HCT116 (cell line): Measurements from ENCODE around the gene ARHGEF17. TPM values are rescaled to one million over a fixed set of nuclear protein-coding genes. Genes with fewer than 3 reads are reported as not detected.

Experiments used
- ATAC-seq: fragments of 200-7000 bp; cut with Tn5 transposase; 2 replicates; pipeline ENCODE4 v1.9.1; 2020; ENCODE audit warnings: mild to moderate bottlenecking, moderate library complexity
- BruUV-seq: library from RNA; stranded (reverse); fragments of 400-500 nt; replicated peaks from 2 replicates; lab custom pipeline; 2021; lab: Mats Ljungman, UMichigan
- CTCF ChIA-PET: fragments of 300-600 bp; sonication (Branson Sonifier 250); formaldehyde crosslinking; loops from one replicate; lab custom pipeline; 2021; ENCODE audit warnings: antibody characterized with exemption; lab: Charles Lee
- POLR2A ChIA-PET: fragments of 300-600, 350-600 bp; sonication (Branson Sonifier 250); formaldehyde crosslinking; loops from one replicate; lab custom pipeline; 2021; ENCODE audit warnings: antibody characterized with exemption; lab: Charles Lee
- RAD21 ChIA-PET, 2 experiments: fragments of 300-600 bp; sonication (Branson Sonifier 250); formaldehyde crosslinking; loops; one replicate each; lab custom pipeline; 2023; ENCODE audit warnings: low total read pairs in 2 of 2; ENCODE audit not compliant: uncharacterized antibody in 2 of 2, unreplicated experiment in 2 of 2, low non-redundant PET in 1 of 2; lab: Charles Lee
- DNase-seq: peaks from one replicate; pipeline ENCODE4 v3.0.0-alpha.2; 2010; ENCODE audit warnings: low read depth, low spot score
- H2AFZ ChIP-seq: fragments of 200-600 bp; shearing (Covaris generic), sonication (generic); 2 replicates; pipeline ENCODE4 v1.6.1; 2017; ENCODE audit warnings: low read depth, mixed run types, mixed read lengths, antibody characterized with exemption, low read length; ENCODE audit not compliant: poor library complexity, severe bottlenecking
- H3K27ac ChIP-seq: 2 replicates; pipeline ENCODE4 v1.5.1; 2012; ENCODE audit warnings: low read depth, low read length
- H3K27me3 ChIP-seq: fragments of 200-600 bp; sonication (generic); 2 replicates; pipeline ENCODE4 v1.6.1; 2016; ENCODE audit warnings: mixed run types, low read length, mixed read lengths; ENCODE audit not compliant: insufficient read depth
- H3K36me3 ChIP-seq, 2 experiments: fragments of 200-500 bp in 1 of 2; fragments of 200-600 bp in 1 of 2; sonication (Bioruptor generic) in 1 of 2; sonication (generic) in 1 of 2; 2 replicates each; pipeline versions ENCODE4 v1.5.1 to v1.6.1; 2014 to 2016; ENCODE audit warnings: low read length in 2 of 2, inconsistent platforms in 1 of 2, mixed read lengths in 1 of 2, mixed run types in 1 of 2; ENCODE audit not compliant: insufficient read depth in 2 of 2, control insufficient read depth in 1 of 2
- H3K4me1 ChIP-seq, 2 experiments: fragments of 200-600 bp in 1 of 2; sonication (generic) in 1 of 2; 2 replicates each; pipeline versions ENCODE4 v1.5.1 to v1.6.1; 2012 to 2017; ENCODE audit warnings: low read length in 2 of 2, inconsistent platforms in 1 of 2, mild to moderate bottlenecking in 1 of 2, mixed read lengths in 1 of 2, mixed run types in 1 of 2, moderate library complexity in 1 of 2; ENCODE audit not compliant: insufficient read depth in 2 of 2, control insufficient read depth in 1 of 2
- H3K4me2 ChIP-seq: fragments of 200-600 bp; sonication (generic); 2 replicates; pipeline ENCODE4 v1.6.1; 2017; ENCODE audit warnings: mixed run types, low read length, mixed read lengths
- H3K4me3 ChIP-seq, 2 experiments: fragments of 200-600 bp in 1 of 2; sonication (generic) in 1 of 2; replicated peaks in 1 of 2; 2 replicates each; pipeline ENCODE4 v1.5.1; 2011 to 2016; ENCODE audit warnings: low read length in 2 of 2, control low read depth in 1 of 2, low read depth in 1 of 2, mild to moderate bottlenecking in 1 of 2, mixed read lengths in 1 of 2, mixed run types in 1 of 2
- H3K79me2 ChIP-seq: fragments of 200-600 bp; sonication (generic); 2 replicates; pipeline ENCODE4 v1.6.1; 2017; ENCODE audit warnings: mild to moderate bottlenecking, mixed run types, low read length, moderate library complexity, mixed read lengths; ENCODE audit not compliant: insufficient read depth
- H3K9ac ChIP-seq: fragments of 200-600 bp; sonication (generic); 2 replicates; pipeline ENCODE4 v1.6.1; 2016; ENCODE audit warnings: low read length, mixed read lengths
- H3K9me2 ChIP-seq: fragments of 200-600 bp; sonication (generic), shearing (Covaris generic); 2 replicates; pipeline ENCODE4 v1.6.1; 2017; ENCODE audit warnings: mixed run types, mild to moderate bottlenecking, moderate library complexity; ENCODE audit not compliant: insufficient read depth
- H3K9me3 ChIP-seq, 2 experiments: fragments of 200-500 bp in 1 of 2; fragments of 200-600 bp in 1 of 2; sonication (Bioruptor generic) in 1 of 2; sonication (generic) in 1 of 2; 2 replicates each; pipeline ENCODE4 v1.6.1; 2014 to 2017; ENCODE audit warnings: low read length in 2 of 2, mixed read lengths in 2 of 2, inconsistent platforms in 1 of 2, low read depth in 1 of 2, mild to moderate bottlenecking in 1 of 2, mixed run types in 1 of 2, moderate library complexity in 1 of 2; ENCODE audit not compliant: control insufficient read depth in 1 of 2, insufficient read depth in 1 of 2
- H4K20me1 ChIP-seq: fragments of 200-600 bp; sonication (generic), shearing (Covaris generic); 2 replicates; pipeline ENCODE4 v1.6.1; 2017; ENCODE audit warnings: mixed run types, mild to moderate bottlenecking, moderate library complexity; ENCODE audit not compliant: insufficient read depth
- CTCF ChIP-seq, 3 experiments: fragments of 200-600 bp in 1 of 3; sonication (generic) in 1 of 3; IDR thresholded peaks in 2 of 3; conservative IDR thresholded peaks in 1 of 3; 2 replicates each; pipeline ENCODE4 v1.5.1; 2012 to 2017; ENCODE audit warnings: low read depth in 2 of 3, low read length in 2 of 3, antibody characterized with exemption in 1 of 3, borderline replicate concordance in 1 of 3, control low read depth in 1 of 3, mild to moderate bottlenecking in 1 of 3, mixed read lengths in 1 of 3, mixed run types in 1 of 3, moderate library complexity in 1 of 3; ENCODE audit not compliant: insufficient read depth in 1 of 3
- EZH2phosphoT487 ChIP-seq: fragments of 200-600 bp; IDR thresholded peaks from 2 replicates; pipeline ENCODE4 v1.6.1; 2018; ENCODE audit warnings: antibody characterized with exemption, borderline replicate concordance
- JUND ChIP-seq: IDR thresholded peaks from 2 replicates; pipeline ENCODE4 v1.6.1; 2012
- intact Hi-C: fragments of 100-400 bp; cut with micrococcal nuclease; formaldehyde crosslinking; loops from 2 replicates; pipeline ENCODE4 v1.10.0; 2022
- total RNA-seq: library from RNA; stranded (reverse); gene quantifications from one replicate; pipeline ENCODE4 v1.2.1, GENCODE V29; 2021; ENCODE audit not compliant: unreplicated experiment

Gene ARHGEF17
- total RNA-seq, 1 experiment from 2014 or later, result 18.2 TPM

- H3K27ac ChIP-seq, result no peak overlapping the region
- CTCF ChIA-PET, result interaction anchor here (1.5 to 2.3 kb wide), 3 partner anchors 20 to 267 kb away, joined by 5 to 35 read pairs (median 8); partner anchors contain the start of gene ARHGEF17
- BruUV-seq, result no TSS peak
These were observed 86.6 kb downstream of the ARHGEF17 start for GRCh38 chr11:73394416-73395296.

More at GRCh38 chr11:73394416-73395296, 86.6 kb downstream of the ARHGEF17 start:
- Histone ChIP-seq H2AFZ (no peak overlapping the region), H3K4me3 (no peak overlapping the region)
- no peak for ATAC-seq
- no peak for TF ChIP-seq CTCF (IDR thresholded peaks at IDR 0.05 in 2 of 3, conservative IDR thresholded peaks at IDR 0.05 in 1 of 3; ENCODE audit: borderline replicate concordance in 1 of 3, insufficient read depth in 1 of 3, low read depth in 2 of 3, low read length in 2 of 3)
- no peak for TF ChIP-seq JUND
- TF ChIP-seq EZH2phosphoT487, result no peak
- TF ChIP-seq, all 23 proteins: peak for 0
- no peak for DNase-seq
- H3K79me2 ChIP-seq, result peaks cover 17% of the 10 kb centered on the region; the same call in 1 of the 2 replicates
- no peaks in the 10 kb centered on the region for H3K9me3 ChIP-seq
- no peaks in the 10 kb centered on the region for H3K27me3 ChIP-seq
- H3K9me2 ChIP-seq, result no peaks in the 10 kb centered on the region
- H3K4me1 ChIP-seq, result no peaks in the 10 kb centered on the region; a peak in 1 of 4 replicates
- H3K36me3 ChIP-seq, result peaks cover 2 to 12% of the 10 kb centered on the region in 2 experiments; a peak in 2 of 4 replicates
- H3K4me2 ChIP-seq, result no peak overlapping the region
- no peak overlapping the region for H3K9ac ChIP-seq
- intact Hi-C loops, result no loop called here
- POLR2A ChIA-PET, result no interaction called here
- RAD21 ChIA-PET, result no interaction called here
- no peaks in the 10 kb centered on the region for H4K20me1 ChIP-seq
